Activated CD4-positive, alpha-beta memory T cell treated with anti-CD3 and anti-CD28 coated beads, Interleukin-2, amount 10 ng/mL, durations not matched to agents 7 days and 5 days (primary cell): ENCODE results near the gene LUM. TPM values are rescaled to one million over a fixed set of nuclear protein-coding genes. Genes with fewer than 3 reads are reported as not detected.

ENCODE experiments used
- CTCF ChIA-PET: fragments of 350-600 bp; sonication (Branson Sonifier 250); formaldehyde crosslinking; loops from one replicate; lab custom pipeline; 2021; ENCODE audit warnings: antibody characterized with exemption, inconsistent platforms; lab: Charles Lee
- POLR2A ChIA-PET: fragments of 350-600 bp; sonication (Branson Sonifier 250); formaldehyde crosslinking; loops from one replicate; lab custom pipeline; 2021; ENCODE audit warnings: antibody characterized with exemption; lab: Charles Lee
- DNase-seq: peaks from one replicate; pipeline ENCODE4 v3.0.0-alpha.2; 2020
- H3K27ac Mint-ChIP-seq: one replicate; pipeline ENCODE4 v1.8.0; 2021; ENCODE audit warnings: mild to moderate bottlenecking, mixed read lengths
- H3K27me3 Mint-ChIP-seq: one replicate; pipeline ENCODE4 v1.8.0; 2021; ENCODE audit warnings: mixed read lengths
- H3K36me3 Mint-ChIP-seq: one replicate; pipeline ENCODE4 v1.8.0; 2021; ENCODE audit warnings: low read depth, mixed read lengths
- H3K4me1 Mint-ChIP-seq: one replicate; pipeline ENCODE4 v1.8.0; 2021; ENCODE audit warnings: mixed read lengths
- H3K4me3 Mint-ChIP-seq: one replicate; pipeline ENCODE4 v1.8.0; 2021; ENCODE audit warnings: mild to moderate bottlenecking, mixed read lengths
- H3K9me3 Mint-ChIP-seq: one replicate; pipeline ENCODE4 v1.8.0; 2021; ENCODE audit warnings: mixed read lengths
- total RNA-seq, 2 experiments: library from RNA; stranded (reverse); gene quantifications; one replicate each; pipeline ENCODE4 v1.2.3, GENCODE V29; 2021

Gene LUM
- total RNA-seq, 2 experiments from 2014 or later, result not detected

DNA sequence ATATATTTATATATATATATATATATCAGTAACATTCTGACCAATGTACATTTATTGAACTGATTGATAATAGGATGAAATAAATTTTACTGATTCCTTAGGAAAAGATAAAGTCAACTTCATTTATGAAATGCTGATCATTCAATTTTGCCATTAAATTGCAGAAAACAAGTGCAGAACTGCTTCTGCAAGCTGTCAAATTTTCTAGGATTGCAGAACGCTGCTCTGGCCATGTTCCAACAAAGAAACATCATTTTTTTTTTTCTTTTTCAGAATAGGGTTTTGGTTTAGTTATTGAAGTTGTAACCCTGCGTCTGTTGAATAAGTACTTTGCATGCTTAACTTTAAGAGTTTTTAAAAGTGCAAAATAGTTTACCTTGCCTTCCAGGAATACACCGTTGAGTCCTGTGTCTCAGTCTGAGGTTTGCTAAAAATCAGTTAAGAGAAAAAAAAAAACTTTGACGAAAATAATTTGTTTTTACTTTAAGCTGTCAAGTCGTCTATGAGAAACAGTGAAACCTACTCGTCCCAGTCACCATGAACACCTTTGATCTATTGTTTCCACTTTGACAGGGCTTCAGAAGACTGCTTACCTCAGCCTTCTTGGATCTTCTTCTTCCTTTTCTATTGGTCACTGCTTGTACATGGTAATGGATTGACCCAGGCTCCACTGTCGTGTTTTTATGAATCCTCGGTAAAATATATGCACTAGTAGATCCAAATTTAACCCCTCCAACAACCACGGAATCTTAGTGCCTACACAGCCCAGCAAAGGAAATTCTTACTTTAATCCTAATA lies 53.7 kb downstream of the LUM start, which contains the start of gene KERA:
Gene KERA (minus strand): TSS at position 657 of the 798 bp plus-strand sequence. CDS start 1,743 bp downstream, outside the sequence.
- Mint-ChIP-seq H3K4me1 (no peaks in the 10 kb centered on the region), H3K27ac (no peak within 1 kb of the TSS), H3K27me3 (no peaks in the 10 kb centered on the region), H3K36me3 (no peaks in the 10 kb centered on the region), H3K4me3 (no peak within 1 kb of the TSS), H3K9me3 (no peaks in the 10 kb centered on the region)
- CTCF ChIA-PET, result interaction anchor here (0.7 kb wide), 1 partner anchor 860 kb away, joined by 3 read pairs; no protein-coding TSS in a partner anchor
- no peak for DNase-seq
- POLR2A ChIA-PET, result no interaction called here

DNA sequence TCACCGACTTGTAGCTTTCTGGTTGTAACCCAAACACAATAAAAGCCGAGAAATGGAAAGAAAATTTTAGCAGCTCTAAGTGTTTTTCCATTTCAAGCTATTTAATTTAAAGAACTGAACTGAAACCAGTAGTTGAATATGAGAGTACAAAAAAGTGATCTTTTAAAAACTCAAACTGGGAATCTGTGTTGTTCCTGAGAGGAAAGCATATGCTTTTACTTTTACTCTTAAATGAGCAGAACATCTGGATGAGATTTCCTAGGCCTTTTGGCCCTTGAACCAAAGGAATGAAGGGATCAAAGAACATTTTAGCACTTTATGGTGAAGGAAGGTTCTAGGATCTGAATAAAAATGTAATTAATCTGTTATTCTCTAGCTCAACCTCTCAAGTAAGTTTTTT lies 54.8 kb downstream of the LUM start:
- CTCF ChIA-PET, result no interaction called here
- no peaks in the 10 kb centered on the region for H3K27me3 Mint-ChIP-seq
- H3K9me3 Mint-ChIP-seq, result no peaks in the 10 kb centered on the region
- no peak overlapping the region for H3K4me3 Mint-ChIP-seq
- H3K27ac Mint-ChIP-seq, result no peak overlapping the region
- DNase-seq, result no peak
- no peaks in the 10 kb centered on the region for H3K36me3 Mint-ChIP-seq
- no peaks in the 10 kb centered on the region for H3K4me1 Mint-ChIP-seq
- POLR2A ChIA-PET, result no interaction called here

DNA sequence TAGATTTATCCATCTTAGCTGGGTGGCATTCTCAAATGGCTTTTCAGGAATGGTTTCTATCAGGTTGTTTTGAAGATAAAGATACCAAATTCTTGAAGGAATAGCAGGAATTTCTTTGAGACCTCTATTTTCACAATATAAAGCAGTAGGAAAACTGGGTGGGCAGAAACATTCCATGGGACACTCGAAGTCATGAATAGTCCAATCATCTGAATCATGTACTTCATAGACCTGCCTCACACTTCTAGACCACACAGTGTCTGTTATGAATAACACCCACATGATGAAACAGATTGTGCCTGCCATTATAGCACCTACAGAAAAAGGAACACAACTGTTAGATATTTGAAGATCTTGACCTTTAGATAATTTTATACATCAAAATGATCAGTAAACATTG lies 55.3 kb downstream of the LUM start:
- no peaks in the 10 kb centered on the region for H3K27me3 Mint-ChIP-seq
- no peaks in the 10 kb centered on the region for H3K4me1 Mint-ChIP-seq
- ChIA-PET CTCF (no interaction called here), POLR2A (no interaction called here)
- no peaks in the 10 kb centered on the region for H3K36me3 Mint-ChIP-seq
- H3K27ac Mint-ChIP-seq, result no peak overlapping the region
- no peak for DNase-seq
- H3K9me3 Mint-ChIP-seq, result no peaks in the 10 kb centered on the region
- H3K4me3 Mint-ChIP-seq, result no peak overlapping the region

DNA sequence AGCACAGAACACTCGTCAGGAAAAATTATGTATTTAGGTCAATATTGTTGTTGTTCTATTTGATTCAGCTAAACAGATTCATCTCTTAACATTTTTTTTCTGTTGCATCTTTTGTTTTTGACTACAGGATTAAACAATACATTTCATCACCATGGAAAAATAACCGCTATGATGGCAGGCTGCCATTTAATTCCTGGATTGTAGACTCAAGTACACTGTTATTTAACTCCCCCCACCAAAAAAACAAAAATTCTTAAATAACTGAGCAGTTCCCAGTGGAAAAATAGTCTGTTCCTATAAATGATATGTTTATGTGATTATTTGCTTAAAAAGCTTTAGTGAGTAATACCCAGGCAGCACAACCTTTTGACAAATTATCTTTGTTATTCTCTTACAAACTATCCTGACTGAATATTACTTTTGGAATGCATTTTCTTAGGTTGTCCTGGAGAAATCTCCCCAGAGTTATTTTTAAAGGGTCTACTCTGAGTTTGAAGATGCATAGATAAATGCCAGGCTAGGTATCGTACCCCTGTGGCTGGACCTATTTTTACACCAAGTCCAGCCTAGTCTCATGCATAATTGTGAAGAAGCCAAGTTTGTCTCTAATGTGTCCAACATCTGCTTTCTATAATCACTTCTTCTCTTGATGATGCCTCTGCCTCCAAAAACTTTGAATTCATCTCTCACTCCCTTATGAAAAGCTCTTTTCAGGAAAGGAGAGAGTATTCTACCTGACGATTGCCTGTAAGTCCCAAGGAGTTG lies 57.2 kb downstream of the LUM start:
- no peaks in the 10 kb centered on the region for H3K27me3 Mint-ChIP-seq
- CTCF ChIA-PET, result no interaction called here

More for the DNA sequence above, 57.2 kb downstream of the LUM start:
- H3K4me1 Mint-ChIP-seq, result no peaks in the 10 kb centered on the region
- no peaks in the 10 kb centered on the region for H3K9me3 Mint-ChIP-seq
- no peak overlapping the region for H3K4me3 Mint-ChIP-seq
- no peak overlapping the region for H3K27ac Mint-ChIP-seq
- H3K36me3 Mint-ChIP-seq, result no peaks in the 10 kb centered on the region
- POLR2A ChIA-PET, result no interaction called here
- no peak for DNase-seq

Other genes starting within 250 kb of the LUM start
- not detected for gene CCER1, start 156.3 kb downstream of the LUM start, total RNA-seq
- gene EPYC, start 106.5 kb downstream of the LUM start, total RNA-seq, result not detected
- gene KERA, start 53.5 kb downstream of the LUM start, total RNA-seq, result not detected
- gene DCN, start 71.3 kb upstream of the LUM start, total RNA-seq, result not detected